ENCODE results near the gene COL13A1. TPM values are rescaled to one million over a fixed set of nuclear protein-coding genes. Genes with fewer than 3 reads are reported as not detected.

The COL13A1 gene
- total RNA-seq, 6 experiments from 2014 or later, result 0.18 to 0.44 (median 0.30) TPM; not detected in 2

- WGBS (ENCODE audit: insufficient coverage, low coverage, low lambda C conversion rate, missing lambda C conversion rate), result 85% methylated on average over 2 of the region's 12 CpGs
Measured at GRCh38 chr10:69899727-69900595, 98.3 kb downstream of the COL13A1 start.

GRCh38 chr10:69901022-69901421 is 99.3 kb downstream of the COL13A1 start:
- Histone ChIP-seq H3K4me1 (peaks cover 0 to 32% (median 10%) of the 10 kb centered on the region in 4 donors), H3K4me3 (no peak overlapping the region), H3K9me3 (no peaks in the 10 kb centered on the region), H3K27me3 (no peaks in the 10 kb centered on the region), H3K36me3 (no peaks in the 10 kb centered on the region), H3K27ac (no peak overlapping the region)
- DNase-seq, result no peak
- TF ChIP-seq CTCF (IDR thresholded peaks at IDR 0.05) (no peak), POLR2A (IDR thresholded peaks at IDR 0.05) (no peak)
- intact Hi-C loops (cut with DNase I), result no loop called here
- ATAC-seq, result no peak
- WGBS (ENCODE audit: insufficient coverage, low coverage, low lambda C conversion rate, missing lambda C conversion rate), result 71% methylated on average over 1 of the region's 2 CpGs

More at GRCh38 chr10:69899727-69900595, 98.3 kb downstream of the COL13A1 start:
- TF ChIP-seq POLR2A (IDR thresholded peaks at IDR 0.05) (no peak), CTCF (IDR thresholded peaks at IDR 0.05) (no peak)
- DNase-seq (no peak), ATAC-seq (no peak)
- H3K4me3 ChIP-seq, result no peak overlapping the region
- peaks cover 0 to 32% (median 10%) of the 10 kb centered on the region in 4 donors for H3K4me1 ChIP-seq
- no peaks in the 10 kb centered on the region for H3K27me3 ChIP-seq
- intact Hi-C loops (cut with DNase I), result no loop called here
- no peak overlapping the region for H3K27ac ChIP-seq
- no peaks in the 10 kb centered on the region for H3K9me3 ChIP-seq
- no peaks in the 10 kb centered on the region for H3K36me3 ChIP-seq

- Histone ChIP-seq H3K4me3 (no peak overlapping the region), H3K9me3 (no peaks in the 10 kb centered on the region), H3K27ac (no peak overlapping the region), H3K27me3 (no peaks in the 10 kb centered on the region), H3K4me1 (peaks cover 0 to 32% (median 10%) of the 10 kb centered on the region in 4 donors), H3K36me3 (no peaks in the 10 kb centered on the region)
- TF ChIP-seq POLR2A (IDR thresholded peaks at IDR 0.05) (no peak), CTCF (IDR thresholded peaks at IDR 0.05) (peak; percentile 20 to 60 (median 54))
- WGBS (ENCODE audit: insufficient coverage, low coverage, low lambda C conversion rate, missing lambda C conversion rate), result 41% methylated on average over 3 of the region's 10 CpGs
- peak; percentile 62 to 74 (median 70) for DNase-seq
- peak; percentile 70 to 81 (median 76) for ATAC-seq
- intact Hi-C loops (cut with DNase I), result no loop called here
Measured at GRCh38 chr10:69901628-69902505, 100.2 kb downstream of the COL13A1 start.

GRCh38 chr10:69902835-69903535 is 101.3 kb downstream of the COL13A1 start:
- peak; percentile 62 to 85 (median 76) for ATAC-seq
- TF ChIP-seq CTCF (IDR thresholded peaks at IDR 0.05) (peak in 1 of 4 donors; percentile 3), POLR2A (IDR thresholded peaks at IDR 0.05) (no peak)
- DNase-seq, result peak; percentile 78 to 97 (median 96)
- Histone ChIP-seq H3K4me1 (peaks cover 0 to 26% (median 9%) of the 10 kb centered on the region in 4 donors), H3K36me3 (no peaks in the 10 kb centered on the region), H3K27ac (no peak overlapping the region), H3K9me3 (no peaks in the 10 kb centered on the region), H3K27me3 (no peaks in the 10 kb centered on the region), H3K4me3 (no peak overlapping the region)
- WGBS (ENCODE audit: insufficient coverage, low coverage, low lambda C conversion rate, missing lambda C conversion rate), result 57% methylated on average over 1 of the region's 7 CpGs
- intact Hi-C loops (cut with DNase I), result no loop called here
